KMS-11 (cell line): ENCODE measurements around the gene GNG2.

Source experiments
- H2AFZ ChIP-seq: fragments of 200-600 bp; sonication (generic); 2 replicates; pipeline ENCODE4 v1.6.1; 2016; ENCODE audit warnings: antibody characterized with exemption, mixed run types, low read depth
- H3K27ac ChIP-seq: fragments of 200-600 bp; sonication (generic); 2 replicates; pipeline ENCODE4 v1.6.1; 2016; ENCODE audit warnings: mild to moderate bottlenecking, mixed run types
- H3K27me3 ChIP-seq: fragments of 200-600 bp; sonication (generic); 2 replicates; pipeline ENCODE4 v1.6.1; 2017; ENCODE audit warnings: mild to moderate bottlenecking, low read depth, mixed run types, moderate library complexity; ENCODE audit not compliant: insufficient read depth
- H3K36me3 ChIP-seq: fragments of 200-600 bp; sonication (generic); 2 replicates; pipeline ENCODE4 v1.6.1; 2017; ENCODE audit warnings: mild to moderate bottlenecking, mixed run types; ENCODE audit not compliant: insufficient read depth
- H3K4me1 ChIP-seq: fragments of 200-600 bp; sonication (generic); 2 replicates; pipeline ENCODE4 v1.6.1; 2016; ENCODE audit warnings: mild to moderate bottlenecking, low read depth, mixed run types; ENCODE audit not compliant: poor library complexity, severe bottlenecking
- H3K4me2 ChIP-seq: fragments of 200-600 bp; sonication (generic); 2 replicates; pipeline ENCODE4 v1.7.0; 2016; ENCODE audit warnings: mild to moderate bottlenecking, mixed run types
- H3K4me3 ChIP-seq: fragments of 200-600 bp; sonication (generic); IDR thresholded peaks from 2 replicates; pipeline ENCODE4 v1.6.1; 2017; ENCODE audit warnings: low read depth, low read length, mixed read lengths; ENCODE audit not compliant: insufficient read depth
- H3K79me2 ChIP-seq: fragments of 200-600 bp; sonication (generic); 2 replicates; pipeline ENCODE4 v1.6.1; 2016; ENCODE audit warnings: low read depth, mixed run types; ENCODE audit not compliant: insufficient read depth
- H3K9ac ChIP-seq: fragments of 200-600 bp; sonication (generic); 2 replicates; pipeline ENCODE4 v1.6.1; 2016; ENCODE audit warnings: mild to moderate bottlenecking, mixed run types
- H4K20me1 ChIP-seq: fragments of 200-600 bp; sonication (generic); 2 replicates; pipeline ENCODE4 v1.6.1; 2016; ENCODE audit warnings: mild to moderate bottlenecking, mixed run types; ENCODE audit not compliant: insufficient read depth
- CTCF ChIP-seq: fragments of 200-600 bp; sonication (generic); conservative IDR thresholded peaks from 2 replicates; pipeline ENCODE4 v1.6.1; 2017; ENCODE audit warnings: low read depth, mild to moderate bottlenecking, antibody characterized with exemption, low read length, moderate library complexity, mixed read lengths

GNG2 gene

GRCh38 chr14:51931308-51931707 lies 70.9 kb downstream of the GNG2 start:
- Histone ChIP-seq H4K20me1 (no peaks in the 10 kb centered on the region), H3K36me3 (no peaks in the 10 kb centered on the region), H3K4me1 (no peaks in the 10 kb centered on the region), H3K27ac (no peak overlapping the region), H3K4me3 (no peak overlapping the region), H3K9ac (no peak overlapping the region), H3K79me2 (no peaks in the 10 kb centered on the region), H3K4me2 (no peak overlapping the region), H2AFZ (no peak overlapping the region), H3K27me3 (no peaks in the 10 kb centered on the region)
- TF ChIP-seq CTCF: no peak

GRCh38 chr14:51933191-51933590 lies 72.8 kb downstream of the GNG2 start:
- H3K36me3 ChIP-seq: no peaks in the 10 kb centered on the region
- H2AFZ ChIP-seq: no peak overlapping the region
- H3K4me2 ChIP-seq: no peak overlapping the region
- no peaks in the 10 kb centered on the region for H3K4me1 ChIP-seq
- H3K27ac ChIP-seq: no peak overlapping the region
- TF ChIP-seq CTCF: no peak
- no peak overlapping the region for H3K9ac ChIP-seq
- no peaks in the 10 kb centered on the region for H3K27me3 ChIP-seq
- H3K79me2 ChIP-seq: no peaks in the 10 kb centered on the region
- H3K4me3 ChIP-seq: no peak overlapping the region
- H4K20me1 ChIP-seq: no peaks in the 10 kb centered on the region

GRCh38 chr14:51938137-51938536 lies 77.7 kb downstream of the GNG2 start:
- Histone ChIP-seq H3K4me3 (no peak overlapping the region), H3K27me3 (no peaks in the 10 kb centered on the region), H2AFZ (no peak overlapping the region), H3K9ac (no peak overlapping the region), H3K36me3 (no peaks in the 10 kb centered on the region), H3K79me2 (no peaks in the 10 kb centered on the region), H3K4me1 (no peaks in the 10 kb centered on the region), H4K20me1 (no peaks in the 10 kb centered on the region), H3K27ac (no peak overlapping the region), H3K4me2 (no peak overlapping the region)
- TF ChIP-seq CTCF: no peak

GRCh38 chr14:51938821-51939220 lies 78.4 kb downstream of the GNG2 start:
- H3K4me2 ChIP-seq: no peak overlapping the region
- no peaks in the 10 kb centered on the region for H4K20me1 ChIP-seq
- H3K79me2 ChIP-seq: no peaks in the 10 kb centered on the region

More at GRCh38 chr14:51938821-51939220, 78.4 kb downstream of the GNG2 start:
- H3K27ac ChIP-seq: no peak overlapping the region
- H3K9ac ChIP-seq: no peak overlapping the region
- H2AFZ ChIP-seq: no peak overlapping the region
- no peak for TF ChIP-seq CTCF
- H3K4me3 ChIP-seq: no peak overlapping the region
- H3K36me3 ChIP-seq: no peaks in the 10 kb centered on the region
- no peaks in the 10 kb centered on the region for H3K4me1 ChIP-seq
- H3K27me3 ChIP-seq: no peaks in the 10 kb centered on the region
